A549 (cell line): Measurements from ENCODE around the gene PHLDA1. TPM values are rescaled to one million over a fixed set of nuclear protein-coding genes. Genes with fewer than 3 reads are reported as not detected.

Source experiments
- ATAC-seq, 2 experiments: fragments of 200-7000 bp in 1 of 2; fragments of >200 bp in 1 of 2; cut with Nextera tagmentation in 1 of 2; cut with Tn5 transposase in 1 of 2; 3 replicates each; pipeline versions ENCODE4 v1.8.0 to v1.9.1; 2018 to 2020; ENCODE audit warnings: mild to moderate bottlenecking in 1 of 2, moderate library complexity in 1 of 2
- CTCF ChIA-PET: fragments of 300-600 bp; sonication (Branson Sonifier 250); formaldehyde crosslinking; extraction: SDS; loops from one replicate; lab custom pipeline; 2021; ENCODE audit warnings: antibody characterized with exemption, inconsistent platforms; lab: Yijun Ruan, JAX
- POLR2A ChIA-PET: fragments of 350-600 bp; formaldehyde crosslinking; extraction: SDS; loops from one replicate; lab custom pipeline; 2021; ENCODE audit warnings: antibody characterized with exemption, inconsistent platforms; lab: Yijun Ruan, JAX
- DNase-seq, 2 experiments: peaks; one replicate each; pipeline versions ENCODE4 v3.0.0 to v3.0.0-alpha.2; 2011 to 2016; ENCODE audit warnings: low read depth in 1 of 2, low spot score in 1 of 2
- FAIRE-seq: peaks from 2 replicates; lab custom pipeline; 2011; peaks lifted over from hg19 to GRCh38; lab: Jason Lieb, UNC
- H3K27ac ChIP-seq, 2 experiments: fragments of >200 bp; sonication (Bioruptor Twin); formaldehyde crosslinking; 3 replicates each; pipeline ENCODE4 v1.5.1; 2016 to 2017
- H3K4me1 ChIP-seq: fragments of >200 bp; sonication (Bioruptor Twin); formaldehyde crosslinking; 3 replicates; pipeline ENCODE4 v1.6.1; 2016
- H3K4me2 ChIP-seq: fragments of >200 bp; sonication (Bioruptor Twin); formaldehyde crosslinking; 3 replicates; pipeline ENCODE4 v1.6.1; 2016
- H3K4me3 ChIP-seq: fragments of >200 bp; sonication (Bioruptor Twin); formaldehyde crosslinking; 3 replicates; pipeline ENCODE4 v1.5.1; 2016
- H3K9me3 ChIP-seq: fragments of >200 bp; sonication (Bioruptor Twin); formaldehyde crosslinking; 3 replicates; pipeline ENCODE4 v1.6.1; 2016
- BHLHE40 ChIP-seq: IDR thresholded peaks from 2 replicates; pipeline ENCODE4 v1.6.1; 2012; ENCODE audit warnings: low read depth, low read length, inconsistent platforms
- CBX8 ChIP-seq: fragments of 200-600 bp; sonication (generic); IDR thresholded peaks from 2 replicates; pipeline ENCODE4 v1.6.1; 2016
- EHMT2 ChIP-seq: fragments of 200-600 bp; sonication (generic); IDR thresholded peaks from 2 replicates; pipeline ENCODE4 v1.6.1; 2016; ENCODE audit warnings: antibody characterized with exemption, low read depth, mild to moderate bottlenecking, moderate library complexity
- EP300 ChIP-seq, 2 experiments: fragments of >200 bp; sonication (Bioruptor Twin); formaldehyde crosslinking; IDR thresholded peaks; 2 replicates in 1 of 2; 3 replicates in 1 of 2; pipeline ENCODE4 v1.6.1; 2016 to 2017
- FOSL2 ChIP-seq, 2 experiments: fragments of 450-650 bp in 1 of 2; fragments of >200 bp in 1 of 2; sonication (Bioruptor Twin) in 1 of 2; formaldehyde crosslinking; IDR thresholded peaks; 2 replicates each; pipeline versions ENCODE4 v1.5.0 to v1.6.1; 2016 to 2020; ENCODE audit warnings: mild to moderate bottlenecking in 1 of 2, moderate library complexity in 1 of 2
- GATA3 ChIP-seq: IDR thresholded peaks from 2 replicates; pipeline ENCODE4 v1.6.1; 2012; ENCODE audit warnings: borderline replicate concordance
- HEYL ChIP-seq: fragments of 250-450 bp; sonication (Bioruptor Pico); IDR thresholded peaks from 2 replicates; pipeline ENCODE4 v1.8.0; 2021; ENCODE audit warnings: mild to moderate bottlenecking, moderate library complexity
- JUNB ChIP-seq: fragments of >200 bp; sonication (Bioruptor Twin); formaldehyde crosslinking; IDR thresholded peaks from 2 replicates; pipeline ENCODE4 v1.6.1; 2016
- POLR2A ChIP-seq: IDR thresholded peaks from 2 replicates; pipeline ENCODE4 v1.6.1; 2012; ENCODE audit warnings: mild to moderate bottlenecking, low read length
- RAD21 ChIP-seq, 2 experiments: fragments of >200 bp in 1 of 2; sonication (Bioruptor Twin) in 1 of 2; formaldehyde crosslinking in 1 of 2; IDR thresholded peaks in 1 of 2; conservative IDR thresholded peaks in 1 of 2; 2 replicates in 1 of 2; 3 replicates in 1 of 2; pipeline ENCODE4 v1.6.1; 2012 to 2018; ENCODE audit warnings: inconsistent platforms in 1 of 2
- TFCP2L1 ChIP-seq: fragments of 250-450 bp; sonication (Bioruptor Pico); IDR thresholded peaks from 2 replicates; pipeline ENCODE4 v1.5.0; 2021; ENCODE audit warnings: mild to moderate bottlenecking
- TP53 ChIP-seq: fragments of 250-450 bp; sonication (Bioruptor Pico); IDR thresholded peaks from 2 replicates; pipeline ENCODE4 v1.5.0; 2021; ENCODE audit warnings: mild to moderate bottlenecking, moderate library complexity
- ZC3H11A ChIP-seq: fragments of 450-650 bp; IDR thresholded peaks from 2 replicates; pipeline ENCODE4 v1.6.1; 2014; ENCODE audit warnings: antibody characterized with exemption, mild to moderate bottlenecking
- ZFP36 ChIP-seq: fragments of 450-650 bp; IDR thresholded peaks from 2 replicates; pipeline ENCODE4 v1.6.1; 2014; ENCODE audit warnings: borderline replicate concordance; ENCODE audit not compliant: partially characterized antibody
- WGBS: methylation state at CpG from one replicate; pipeline ENCODE4 v1.1.6; 2017; ENCODE audit errors: missing lambda C conversion rate; 5-methylcytosine and 5-hydroxymethylcytosine counted together
- polyA plus RNA-seq, 4 experiments: library from polyadenylated mRNA; depleted of rRNA in 3 of 4; stranded (reverse); fragments of >200 nt; fragmentation: RNase III in 1 of 4; extraction: RNeasy Plus Mini Kit Qiagen cat#74134 plus additional on column Dnase treatment in 1 of 4; gene quantifications; 2 replicates in 3 of 4; 3 replicates in 1 of 4; pipeline ENCODE4 v1.2.3, GENCODE V29; 2011 to 2017
- TF ChIP-seq, protein P1 (sequence below): fragments of 450-650 bp; IDR thresholded peaks from 2 replicates; pipeline ENCODE4 v1.6.1; 2014; ENCODE audit warnings: antibody characterized with exemption
- TF ChIP-seq, protein P2 (sequence below): IDR thresholded peaks from 2 replicates; pipeline ENCODE4 v1.6.1; 2012
- TF ChIP-seq, protein P3 (sequence below): fragments of 200-600 bp; sonication (generic); IDR thresholded peaks from 2 replicates; pipeline ENCODE4 v1.6.1; 2016; ENCODE audit warnings: antibody characterized with exemption, mild to moderate bottlenecking, moderate library complexity
- TF ChIP-seq, protein P4 (sequence below): fragments of >200 bp; sonication (Bioruptor Twin); formaldehyde crosslinking; IDR thresholded peaks from 3 replicates; pipeline ENCODE4 v1.5.1; 2016

Gene PHLDA1
- polyA plus RNA-seq, 2 of the 4 experiments (the other 2 are of a cell fraction) = 43.1 to 71.6 TPM

DNA sequence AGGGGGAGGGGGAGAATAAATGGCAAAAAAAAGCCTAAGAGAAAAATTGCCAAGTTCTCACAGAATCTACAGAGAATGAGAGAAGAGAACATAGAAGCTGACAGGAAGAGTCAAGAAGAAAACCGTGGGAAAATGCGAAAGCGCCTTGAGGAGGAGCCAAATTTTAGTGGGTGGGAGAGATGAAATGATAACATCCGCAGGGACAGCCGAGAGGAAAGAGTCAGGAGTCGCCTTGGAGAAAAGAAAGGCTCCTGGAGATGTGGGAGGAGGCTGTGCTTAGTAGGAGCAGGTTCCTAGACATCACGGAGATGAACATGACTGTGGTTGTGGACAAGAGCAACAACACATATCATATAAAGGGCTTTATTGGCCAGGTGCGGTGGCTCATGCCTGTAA is 49.4 kb downstream of the PHLDA1 start:
- no peak for FAIRE-seq
- Histone ChIP-seq H3K4me2 (peak overlapping the region; percentile 91), H3K9me3 (no peaks in the 10 kb centered on the region), H3K4me1 (peaks cover 86% of the 10 kb centered on the region), H3K27ac (peak overlapping the region; percentile 96 to 98), H3K4me3 (no peak overlapping the region)
- WGBS = 64% methylated on average over 8 of the region's 8 CpGs
- POLR2A ChIA-PET = interaction anchor here (1.1 kb wide), 1 partner anchor 49 kb away, joined by 3 read pairs; the partner anchor contains the start of gene PHLDA1
- peak; percentile 36; the same call in 1 of the 2 replicates for TF ChIP-seq GATA3
- TF ChIP-seq, protein P1, sequence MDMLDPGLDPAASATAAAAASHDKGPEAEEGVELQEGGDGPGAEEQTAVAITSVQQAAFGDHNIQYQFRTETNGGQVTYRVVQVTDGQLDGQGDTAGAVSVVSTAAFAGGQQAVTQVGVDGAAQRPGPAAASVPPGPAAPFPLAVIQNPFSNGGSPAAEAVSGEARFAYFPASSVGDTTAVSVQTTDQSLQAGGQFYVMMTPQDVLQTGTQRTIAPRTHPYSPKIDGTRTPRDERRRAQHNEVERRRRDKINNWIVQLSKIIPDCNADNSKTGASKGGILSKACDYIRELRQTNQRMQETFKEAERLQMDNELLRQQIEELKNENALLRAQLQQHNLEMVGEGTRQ = no peak
- TF ChIP-seq TP53 (CRISPR knock-in tag) = no peak
- no peak for TF ChIP-seq POLR2A
- ATAC-seq = peak in 1 of 2 experiments; percentile 2; a peak in 2 of 6 replicates
- DNase-seq = peak in 1 of 2 experiments; percentile 85
- CTCF ChIA-PET = no interaction called here

DNA sequence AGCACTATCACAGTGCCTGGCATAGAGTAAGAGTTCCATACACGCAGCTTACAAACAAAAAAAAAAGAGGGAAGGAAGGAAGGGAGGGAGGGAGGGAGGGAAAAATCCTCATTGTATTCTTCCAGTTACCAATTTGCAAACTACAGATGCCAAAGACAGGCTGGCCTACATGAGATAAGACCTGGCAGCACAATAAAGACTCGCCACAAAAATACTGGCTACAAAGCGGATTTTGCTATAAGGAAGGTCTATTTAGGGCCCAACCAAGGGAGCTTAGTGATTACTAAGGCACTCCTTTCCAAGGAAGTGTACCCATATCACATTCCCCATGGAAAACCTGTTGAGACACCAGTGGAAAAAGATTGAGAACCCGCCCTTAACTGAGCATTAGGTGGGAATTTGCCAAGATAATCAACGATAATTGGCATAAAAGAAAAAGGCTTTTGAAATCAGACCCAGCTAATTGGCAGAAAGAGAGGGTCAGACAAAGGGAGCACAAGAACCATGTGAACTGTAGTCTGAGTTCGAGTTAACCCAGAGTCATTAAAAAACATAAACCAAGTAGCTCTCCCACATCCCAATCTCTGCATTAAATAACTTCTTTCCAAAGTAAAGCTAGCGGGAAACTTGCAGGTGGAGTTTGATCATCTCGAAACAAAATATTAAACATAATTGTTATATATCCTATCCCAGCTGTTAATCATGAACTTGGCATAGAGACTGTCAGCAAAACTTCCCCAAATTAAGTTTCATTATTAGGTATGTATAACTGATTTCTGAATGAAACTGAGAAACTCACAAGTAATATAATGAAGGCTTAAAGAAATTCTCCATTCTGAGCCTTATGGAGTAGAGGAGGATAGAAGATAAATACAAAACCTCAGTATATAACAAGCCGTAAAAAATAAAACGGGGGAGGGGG is 50.1 kb downstream of the PHLDA1 start:
- 84% methylated on average over 10 of the region's 10 CpGs for WGBS
- no peak for TF ChIP-seq EP300 (IDR thresholded peaks at IDR 0.05)
- no peak for TF ChIP-seq FOSL2 (IDR thresholded peaks at IDR 0.05)
- TF ChIP-seq FOSL2 (CRISPR knock-in tag; IDR thresholded peaks at IDR 0.05) = no peak
- no peak for TF ChIP-seq TP53 (CRISPR knock-in tag)
- TF ChIP-seq, protein P2, sequence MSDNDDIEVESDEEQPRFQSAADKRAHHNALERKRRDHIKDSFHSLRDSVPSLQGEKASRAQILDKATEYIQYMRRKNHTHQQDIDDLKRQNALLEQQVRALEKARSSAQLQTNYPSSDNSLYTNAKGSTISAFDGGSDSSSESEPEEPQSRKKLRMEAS = no peak
- TF ChIP-seq, protein P3, sequence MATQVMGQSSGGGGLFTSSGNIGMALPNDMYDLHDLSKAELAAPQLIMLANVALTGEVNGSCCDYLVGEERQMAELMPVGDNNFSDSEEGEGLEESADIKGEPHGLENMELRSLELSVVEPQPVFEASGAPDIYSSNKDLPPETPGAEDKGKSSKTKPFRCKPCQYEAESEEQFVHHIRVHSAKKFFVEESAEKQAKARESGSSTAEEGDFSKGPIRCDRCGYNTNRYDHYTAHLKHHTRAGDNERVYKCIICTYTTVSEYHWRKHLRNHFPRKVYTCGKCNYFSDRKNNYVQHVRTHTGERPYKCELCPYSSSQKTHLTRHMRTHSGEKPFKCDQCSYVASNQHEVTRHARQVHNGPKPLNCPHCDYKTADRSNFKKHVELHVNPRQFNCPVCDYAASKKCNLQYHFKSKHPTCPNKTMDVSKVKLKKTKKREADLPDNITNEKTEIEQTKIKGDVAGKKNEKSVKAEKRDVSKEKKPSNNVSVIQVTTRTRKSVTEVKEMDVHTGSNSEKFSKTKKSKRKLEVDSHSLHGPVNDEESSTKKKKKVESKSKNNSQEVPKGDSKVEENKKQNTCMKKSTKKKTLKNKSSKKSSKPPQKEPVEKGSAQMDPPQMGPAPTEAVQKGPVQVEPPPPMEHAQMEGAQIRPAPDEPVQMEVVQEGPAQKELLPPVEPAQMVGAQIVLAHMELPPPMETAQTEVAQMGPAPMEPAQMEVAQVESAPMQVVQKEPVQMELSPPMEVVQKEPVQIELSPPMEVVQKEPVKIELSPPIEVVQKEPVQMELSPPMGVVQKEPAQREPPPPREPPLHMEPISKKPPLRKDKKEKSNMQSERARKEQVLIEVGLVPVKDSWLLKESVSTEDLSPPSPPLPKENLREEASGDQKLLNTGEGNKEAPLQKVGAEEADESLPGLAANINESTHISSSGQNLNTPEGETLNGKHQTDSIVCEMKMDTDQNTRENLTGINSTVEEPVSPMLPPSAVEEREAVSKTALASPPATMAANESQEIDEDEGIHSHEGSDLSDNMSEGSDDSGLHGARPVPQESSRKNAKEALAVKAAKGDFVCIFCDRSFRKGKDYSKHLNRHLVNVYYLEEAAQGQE = no peak
- no peak for TF ChIP-seq CBX8
- TF ChIP-seq, protein P1 = no peak
- TF ChIP-seq ZC3H11A = no peak
- no peak for TF ChIP-seq JUNB
- TF ChIP-seq RAD21 (conservative IDR thresholded peaks at IDR 0.05 in 1 of 2, IDR thresholded peaks at IDR 0.05 in 1 of 2) = no peak
- no peak for TF ChIP-seq EHMT2
- TF ChIP-seq, protein P4, sequence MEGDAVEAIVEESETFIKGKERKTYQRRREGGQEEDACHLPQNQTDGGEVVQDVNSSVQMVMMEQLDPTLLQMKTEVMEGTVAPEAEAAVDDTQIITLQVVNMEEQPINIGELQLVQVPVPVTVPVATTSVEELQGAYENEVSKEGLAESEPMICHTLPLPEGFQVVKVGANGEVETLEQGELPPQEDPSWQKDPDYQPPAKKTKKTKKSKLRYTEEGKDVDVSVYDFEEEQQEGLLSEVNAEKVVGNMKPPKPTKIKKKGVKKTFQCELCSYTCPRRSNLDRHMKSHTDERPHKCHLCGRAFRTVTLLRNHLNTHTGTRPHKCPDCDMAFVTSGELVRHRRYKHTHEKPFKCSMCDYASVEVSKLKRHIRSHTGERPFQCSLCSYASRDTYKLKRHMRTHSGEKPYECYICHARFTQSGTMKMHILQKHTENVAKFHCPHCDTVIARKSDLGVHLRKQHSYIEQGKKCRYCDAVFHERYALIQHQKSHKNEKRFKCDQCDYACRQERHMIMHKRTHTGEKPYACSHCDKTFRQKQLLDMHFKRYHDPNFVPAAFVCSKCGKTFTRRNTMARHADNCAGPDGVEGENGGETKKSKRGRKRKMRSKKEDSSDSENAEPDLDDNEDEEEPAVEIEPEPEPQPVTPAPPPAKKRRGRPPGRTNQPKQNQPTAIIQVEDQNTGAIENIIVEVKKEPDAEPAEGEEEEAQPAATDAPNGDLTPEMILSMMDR = no peak
- no peak for TF ChIP-seq ZFP36
- no peak for TF ChIP-seq TFCP2L1 (CRISPR knock-in tag)
- TF ChIP-seq HEYL (CRISPR knock-in tag) = no peak
- no peak for TF ChIP-seq BHLHE40
- TF ChIP-seq, all 56 proteins: peak for 0
- H3K4me3 ChIP-seq = no peak overlapping the region
- FAIRE-seq = no peak
- ChIA-PET POLR2A (interaction anchor here (1.1 kb wide), 1 partner anchor 50 kb away, joined by 3 read pairs; the partner anchor contains the start of gene PHLDA1), CTCF (interaction anchor here (0.5 to 1.0 kb wide), 2 partner anchors 34 to 43 kb away, joined by 3 read pairs; no protein-coding TSS in a partner anchor)
- no peak for ATAC-seq
- peak overlapping the region; percentile 91 for H3K4me2 ChIP-seq
- peak overlapping the region; percentile 96 to 98 for H3K27ac ChIP-seq
- H3K4me1 ChIP-seq = peaks cover 86% of the 10 kb centered on the region
- no peaks in the 10 kb centered on the region for H3K9me3 ChIP-seq
- no peak for DNase-seq
